IMR-90 (cell line): Measurements from ENCODE around the gene PTPRK. TPM values are rescaled to one million over a fixed set of nuclear protein-coding genes. Genes with fewer than 3 reads are reported as not detected.

Experiments used
- ATAC-seq: fragments of 200-7000 bp; cut with Tn5 transposase; 2 replicates; pipeline ENCODE4 v1.9.1; 2020; ENCODE audit warnings: low read depth, mild to moderate bottlenecking, moderate library complexity
- BruUV-seq: library from RNA; stranded (reverse); fragments of 400-500 nt; replicated peaks from 2 replicates; lab custom pipeline; 2021; lab: Mats Ljungman, UMichigan
- CTCF ChIA-PET: fragments of 300-600 bp; formaldehyde crosslinking; extraction: SDS; loops from one replicate; lab custom pipeline; 2021; ENCODE audit warnings: antibody characterized with exemption; lab: Yijun Ruan, JAX
- POLR2A ChIA-PET: fragments of 300-600 bp; sonication (Branson Sonifier 250); formaldehyde crosslinking; loops from one replicate; lab custom pipeline; 2022; ENCODE audit warnings: antibody characterized with exemption; ENCODE audit not compliant: unreplicated experiment; lab: Charles Lee
- DNase-seq: peaks from one replicate; pipeline ENCODE4 v3.0.0; 2013
- H2AFZ ChIP-seq: replicated peaks from 2 replicates; pipeline ENCODE3; 2013; ENCODE audit warnings: low read length, mild to moderate bottlenecking; ENCODE audit not compliant: poor library complexity
- H2AK5ac ChIP-seq: 2 replicates; pipeline ENCODE4 v1.6.1; 2013; ENCODE audit warnings: low read depth, low read length, inconsistent platforms
- H2AK9ac ChIP-seq: replicated peaks from 2 replicates; pipeline ENCODE3; 2013; ENCODE audit warnings: mild to moderate bottlenecking, low read depth, low read length, moderate library complexity; ENCODE audit not compliant: poor library complexity
- H2BK120ac ChIP-seq: 2 replicates; pipeline ENCODE4 v1.6.1; 2013; ENCODE audit warnings: low read depth, low read length, inconsistent platforms
- H2BK15ac ChIP-seq: 3 replicates; pipeline ENCODE4 v1.6.1; 2013; ENCODE audit warnings: low read depth, low read length, inconsistent platforms
- H2BK20ac ChIP-seq: 2 replicates; pipeline ENCODE4 v1.6.1; 2013; ENCODE audit warnings: low read depth, mild to moderate bottlenecking, inconsistent platforms, low read length, moderate library complexity
- H2BK5ac ChIP-seq: 2 replicates; pipeline ENCODE4 v1.6.1; 2013; ENCODE audit warnings: mild to moderate bottlenecking, low read depth, low read length, inconsistent platforms; ENCODE audit not compliant: poor library complexity, severe bottlenecking
- H3K14ac ChIP-seq: replicated peaks from 2 replicates; pipeline ENCODE4 v1.6.1; 2013; ENCODE audit warnings: low read depth, low read length, inconsistent platforms
- H3K18ac ChIP-seq: 2 replicates; pipeline ENCODE4 v1.6.1; 2013; ENCODE audit warnings: low read depth, low read length, control low read depth
- H3K23ac ChIP-seq: 2 replicates; pipeline ENCODE4 v1.6.1; 2013; ENCODE audit warnings: low read depth, low read length, inconsistent platforms
- H3K27ac ChIP-seq: 2 replicates; pipeline ENCODE4 v1.5.1; 2013; ENCODE audit warnings: mild to moderate bottlenecking, control low read depth, low read length; ENCODE audit not compliant: insufficient read depth
- H3K27me3 ChIP-seq: 2 replicates; pipeline ENCODE4 v1.6.1; 2013; ENCODE audit warnings: low read length; ENCODE audit not compliant: control insufficient read depth, insufficient read depth
- H3K36me3 ChIP-seq: 2 replicates; pipeline ENCODE4 v1.6.1; 2013; ENCODE audit warnings: low read length, mixed read lengths; ENCODE audit not compliant: control insufficient read depth, insufficient read depth
- H3K4ac ChIP-seq: 2 replicates; pipeline ENCODE4 v1.6.1; 2013; ENCODE audit warnings: low read depth, low read length, inconsistent platforms
- H3K4me1 ChIP-seq: 2 replicates; pipeline ENCODE4 v1.6.1; 2013; ENCODE audit warnings: low read length, mixed read lengths; ENCODE audit not compliant: control insufficient read depth, insufficient read depth
- H3K4me2 ChIP-seq: 2 replicates; pipeline ENCODE4 v1.6.1; 2013; ENCODE audit warnings: low read depth, mild to moderate bottlenecking, control low read depth, low read length, moderate library complexity
- H3K4me3 ChIP-seq: 2 replicates; pipeline ENCODE4 v1.5.1; 2013; ENCODE audit warnings: low read depth, mild to moderate bottlenecking, control low read depth, low read length, moderate library complexity; ENCODE audit not compliant: insufficient read depth
- H3K56ac ChIP-seq: 2 replicates; pipeline ENCODE4 v1.6.1; 2013; ENCODE audit warnings: low read length, inconsistent platforms; ENCODE audit not compliant: insufficient read depth; ENCODE audit errors: extremely low read depth
- H3K79me1 ChIP-seq, 2 experiments: 2 replicates each; pipeline ENCODE4 v1.6.1; 2013; ENCODE audit warnings: low read length in 2 of 2, inconsistent platforms in 1 of 2, low read depth in 1 of 2
- H3K9ac ChIP-seq: 2 replicates; pipeline ENCODE4 v1.6.1; 2013; ENCODE audit warnings: low read depth, low read length, control low read depth
- H3K9me1 ChIP-seq: 2 replicates; pipeline ENCODE4 v1.6.1; 2013; ENCODE audit warnings: low read length, inconsistent platforms; ENCODE audit not compliant: insufficient read depth
- H3K9me3 ChIP-seq: 2 replicates; pipeline ENCODE4 v1.6.1; 2013; ENCODE audit warnings: low read length; ENCODE audit not compliant: control insufficient read depth, insufficient read depth
- H4K20me1 ChIP-seq: 2 replicates; pipeline ENCODE4 v1.6.1; 2013; ENCODE audit warnings: low read length, inconsistent platforms; ENCODE audit not compliant: insufficient read depth
- H4K5ac ChIP-seq: 2 replicates; pipeline ENCODE4 v1.6.1; 2013; ENCODE audit warnings: mild to moderate bottlenecking, low read depth, low read length, control low read depth
- H4K8ac ChIP-seq, 2 experiments: 2 replicates each; pipeline ENCODE4 v1.6.1; 2013; ENCODE audit warnings: low read depth in 2 of 2, low read length in 2 of 2, control low read depth in 1 of 2, inconsistent platforms in 1 of 2
- H4K91ac ChIP-seq: 2 replicates; pipeline ENCODE4 v1.6.1; 2013; ENCODE audit warnings: low read depth, low read length, inconsistent platforms; ENCODE audit not compliant: insufficient read depth
- CTCF ChIP-seq: conservative IDR thresholded peaks from 2 replicates; pipeline ENCODE4 v1.5.1; 2012; ENCODE audit warnings: mild to moderate bottlenecking, low read depth, low read length, improper control_type of control experiment
- RFX5 ChIP-seq: IDR thresholded peaks from 2 replicates; pipeline ENCODE4 v1.8.0; 2012; ENCODE audit warnings: low read depth, mild to moderate bottlenecking, low read length, moderate library complexity
- WGBS, 2 experiments: methylation state at CpG; one replicate each; pipeline versions ENCODE4 v1.1.5 to v1.1.7; 2013; ENCODE audit warnings: missing lambda C conversion rate in 2 of 2; ENCODE audit not compliant: insufficient read length in 1 of 2; ENCODE audit errors: extremely low coverage in 2 of 2; 5-methylcytosine and 5-hydroxymethylcytosine counted together
- dilution Hi-C: fragments of 300-500 bp; cut with HindIII; formaldehyde crosslinking; loops from one replicate; pipeline ENCODE4 v1.14.3; 2018; ENCODE audit warnings: low sequenced_read_pairs; ENCODE audit not compliant: unreplicated experiment
- in situ Hi-C: fragments of 300-500 bp; cut with MboI; formaldehyde crosslinking; loops from 3 replicates; pipeline ENCODE4 v1.14.3; 2019; ENCODE audit warnings: low sequenced_read_pairs, inconsistent platforms, mixed read lengths
- intact Hi-C: fragments of 100-400 bp; cut with micrococcal nuclease; formaldehyde crosslinking; loops from 2 replicates; pipeline ENCODE4 v1.10.0; 2022
- polyA plus RNA-seq, 3 experiments: library from polyadenylated mRNA; depleted of rRNA; stranded (reverse); fragments of >200 nt; gene quantifications; 2 replicates each; pipeline ENCODE4 v1.2.3, GENCODE V29; 2012; ENCODE audit warnings: low replicate concordance in 1 of 3
- total RNA-seq: library from RNA; depleted of rRNA; stranded (reverse); fragments of >200 nt; gene quantifications from 2 replicates; pipeline ENCODE4 v1.2.3, GENCODE V29; 2012

PTPRK gene
- total and polyA plus RNA-seq, 2 of the 4 experiments (the other 2 are of a cell fraction) = 18.0 to 80.8 TPM

DNA sequence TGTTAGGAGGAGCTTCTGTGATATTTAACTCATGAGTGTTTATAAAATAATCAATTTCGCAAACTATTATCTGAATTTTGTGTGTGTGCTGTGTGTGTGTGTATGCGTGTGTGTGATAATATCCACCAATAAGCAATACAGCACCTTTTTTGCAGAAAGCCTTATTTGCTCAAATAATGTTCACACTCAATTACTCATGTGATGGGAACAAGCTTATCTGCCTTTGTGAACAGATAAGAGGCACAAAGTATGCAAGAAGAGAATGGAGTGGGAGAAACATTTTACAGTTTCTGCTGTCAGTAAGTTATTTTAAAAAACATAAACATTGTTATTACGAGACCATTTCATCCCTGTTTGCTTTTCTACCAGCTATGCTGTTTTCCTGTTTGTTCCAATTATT, 36.7 kb upstream of the PTPRK start:
- dilution Hi-C loops (no loop called here), intact Hi-C loops (no loop called here), in situ Hi-C loops (no loop called here)
- Histone ChIP-seq H2BK20ac (no peak overlapping the region), H3K27me3 (no peaks in the 10 kb centered on the region), H3K56ac (no peak overlapping the region), H3K4me2 (no peak overlapping the region), H2BK120ac (no peak overlapping the region), H3K4me1 (no peaks in the 10 kb centered on the region), H3K36me3 (no peaks in the 10 kb centered on the region), H3K9me3 (no peaks in the 10 kb centered on the region), H4K91ac (no peak overlapping the region), H2AK9ac (no peak overlapping the region), H3K4ac (no peak overlapping the region), H2BK5ac (no peak overlapping the region), H3K27ac (no peak overlapping the region), H4K20me1 (no peaks in the 10 kb centered on the region), H3K14ac (no peak overlapping the region), H3K4me3 (no peak overlapping the region), H2AK5ac (no peak overlapping the region), H4K8ac (no peak overlapping the region), H3K18ac (no peak overlapping the region), H3K23ac (no peak overlapping the region), H2BK15ac (no peak overlapping the region), H2AFZ (no peak overlapping the region), H3K9ac (no peak overlapping the region), H3K9me1 (no peaks in the 10 kb centered on the region), H4K5ac (no peak overlapping the region), H3K79me1 (no peaks in the 10 kb centered on the region)
- TF ChIP-seq RFX5 (no peak), CTCF (no peak)
- no TSS peak for BruUV-seq
- no CpG with 5 or more reads among the region's 3 CpGs for WGBS, 2 experiments
- DNase-seq (peak; percentile 23), ATAC-seq (no peak)
- CTCF ChIA-PET = interaction anchor here (0.6 kb wide), 1 partner anchor 988 kb away, joined by 3 read pairs; no protein-coding TSS in a partner anchor
- POLR2A ChIA-PET = interaction anchor here (0.6 kb wide), 1 partner anchor 412 kb away, joined by 3 read pairs; no protein-coding TSS in a partner anchor
